Spleen (tissue), 11 donors: ENCODE measurements around the gene TRABD. TPM values are rescaled to one million over a fixed set of nuclear protein-coding genes. Genes with fewer than 3 reads are reported as not detected.

Experiments
- DNase-seq: peaks from one replicate; pipeline ENCODE4 v3.0.0-alpha.2; 2020
- H3K27ac ChIP-seq, 8 donors: fragments of 200-600 bp; sonication (generic) in 7 of 8; 1 replicate in 4 of 8; 2 replicates in 4 of 8; pipeline versions ENCODE4 v1.5.0 to v1.8.0; 2016 to 2021; ENCODE audit warnings: inconsistent platforms in 4 of 8, mild to moderate bottlenecking in 4 of 8, moderate library complexity in 1 of 8
- H3K27me3 ChIP-seq, 7 donors: fragments of 200-600 bp; sonication (generic) in 6 of 7; replicated peaks in 1 of 7; 1 replicate in 4 of 7; 2 replicates in 3 of 7; pipeline versions ENCODE4 v1.5.0 to v1.8.0; 2016 to 2021; ENCODE audit warnings: inconsistent platforms in 3 of 7, mild to moderate bottlenecking in 1 of 7
- H3K36me3 ChIP-seq, 6 donors: fragments of 200-600 bp; sonication (generic) in 5 of 6; 1 replicate in 4 of 6; 2 replicates in 2 of 6; pipeline versions ENCODE4 v1.5.0 to v1.8.0; 2016 to 2021; ENCODE audit warnings: inconsistent platforms in 2 of 6
- H3K4me1 ChIP-seq, 6 donors: fragments of 200-600 bp; sonication (generic) in 5 of 6; 1 replicate in 3 of 6; 2 replicates in 3 of 6; pipeline versions ENCODE4 v1.5.0 to v1.8.0; 2016 to 2021; ENCODE audit warnings: inconsistent platforms in 3 of 6
- H3K4me3 ChIP-seq, 8 donors: fragments of 200-600 bp; sonication (generic) in 7 of 8; 1 replicate in 4 of 8; 2 replicates in 4 of 8; pipeline versions ENCODE4 v1.5.0 to v1.8.0; 2016 to 2021; ENCODE audit warnings: inconsistent platforms in 4 of 8, mild to moderate bottlenecking in 4 of 8, moderate library complexity in 2 of 8
- H3K9me3 ChIP-seq, 8 donors: fragments of 200-600 bp; sonication (generic) in 7 of 8; 1 replicate in 4 of 8; 2 replicates in 4 of 8; pipeline versions ENCODE4 v1.5.0 to v1.8.0; 2016 to 2021; ENCODE audit warnings: inconsistent platforms in 4 of 8
- CTCF ChIP-seq, 11 experiments: fragments of 200-600 bp in 7 of 11; fragments of 450-650 bp in 4 of 11; sonication (generic) in 4 of 11; IDR thresholded peaks in 8 of 11; conservative IDR thresholded peaks in 3 of 11; 1 replicate in 7 of 11; 2 replicates in 4 of 11; pipeline versions ENCODE4 v1.4.0 to v1.8.0; 2016 to 2021; ENCODE audit warnings: antibody characterized with exemption in 11 of 11, inconsistent platforms in 4 of 11, mild to moderate bottlenecking in 1 of 11
- POLR2A ChIP-seq, 3 donors: fragments of 450-650 bp; IDR thresholded peaks; one replicate each; pipeline ENCODE4 v1.5.1; 2017; ENCODE audit warnings: antibody characterized with exemption in 3 of 3, mild to moderate bottlenecking in 1 of 3
- POLR2AphosphoS5 ChIP-seq, 3 donors: sonication (generic); formaldehyde crosslinking; IDR thresholded peaks; one replicate each; pipeline ENCODE4 v1.5.1; 2017; ENCODE audit warnings: antibody characterized with exemption in 3 of 3
- WGBS, 5 donors: extraction: QIAGEN DNeasy Blood & Tissue Kit in 3 of 5; methylation state at CpG; one replicate each; pipeline versions ENCODE4 v1.1.5 to v1.1.7; 2013 to 2018; 5-methylcytosine and 5-hydroxymethylcytosine counted together
- intact Hi-C: fragments of 100-400 bp; cut with DNase I; formaldehyde crosslinking; loops from one replicate; pipeline ENCODE4 v1.15.0; 2023; ENCODE audit warnings: low total_unique reads
- polyA plus RNA-seq, 3 donors: library from polyadenylated mRNA; stranded (reverse); fragments of 200-250 nt; gene quantifications; one replicate each; pipeline ENCODE4 v1.2.1, GENCODE V29; 2013
- total RNA-seq, 7 donors: library from RNA; depleted of rRNA in 3 of 7; stranded (reverse); fragments of >200 nt in 3 of 7; fragmentation: NEBNext Ultra II Directional in 4 of 7; extraction: Animal tissue kit (Norgen Biotek cat#: 25700) in 4 of 7; gene quantifications; one replicate each; pipeline versions ENCODE4 v1.1.0 to v1.2.1, GENCODE V29; 2016 to 2021
- donor health status: healthy with polysubstance abuse.
- donor health status: DM: no; HTN: no; CAD: no; lungs with moderate emphysema.
- donor health status: DM: no; HTN: no; CAD: no.
- donor health status: Bipolar disorder and iron deficiency.
- donor health status: healthy.
- donor health status: DM: no; HTN: no; CAD: no.
- donor health status: DM: yes; HTN: yes; CAD: no.

TRABD gene
- total and polyA plus RNA-seq, 10 donors = 43.3 to 85.8 (median 60.0) TPM

GRCh38 chr22:50229370-50229769, 43.7 kb downstream of the TRABD start:
- no peak for TF ChIP-seq POLR2AphosphoS5 (IDR thresholded peaks at IDR 0.05)
- no peak for TF ChIP-seq POLR2A (IDR thresholded peaks at IDR 0.05)
- no peak for TF ChIP-seq CTCF (IDR thresholded peaks at IDR 0.05 in 8 of 11, conservative IDR thresholded peaks at IDR 0.05 in 3 of 11)
- intact Hi-C loops = no loop called here
- Histone ChIP-seq H3K4me3 (no peak overlapping the region), H3K9me3 (no peaks in the 10 kb centered on the region), H3K27me3 (no peaks in the 10 kb centered on the region), H3K4me1 (no peaks in the 10 kb centered on the region), H3K27ac (no peak overlapping the region), H3K36me3 (peaks cover 0 to 97% (median 62%) of the 10 kb centered on the region in 6 donors)
- WGBS, 5 donors = 91 to 96% (median 96%) methylated on average over 8 to 16 of the region's 16 CpGs
- no peak for DNase-seq

GRCh38 chr22:50232481-50233151, 46.9 kb downstream of the TRABD start:
- Histone ChIP-seq H3K9me3 (no peaks in the 10 kb centered on the region), H3K4me1 (peaks cover 0 to 13% (median 0%) of the 10 kb centered on the region in 6 donors), H3K27me3 (no peaks in the 10 kb centered on the region), H3K27ac (no peak overlapping the region), H3K36me3 (peaks cover 0 to 93% (median 39%) of the 10 kb centered on the region in 6 donors), H3K4me3 (no peak overlapping the region)
- 92 to 96% (median 94%) methylated on average over 20 of the region's 20 CpGs for WGBS, 5 donors
- intact Hi-C loops = no loop called here
- no peak for DNase-seq
- TF ChIP-seq CTCF (IDR thresholded peaks at IDR 0.05 in 8 of 11, conservative IDR thresholded peaks at IDR 0.05 in 3 of 11) = no peak

GRCh38 chr22:50233223-50233622, 47.5 kb downstream of the TRABD start:
- intact Hi-C loops = no loop called here

More at GRCh38 chr22:50233223-50233622, 47.5 kb downstream of the TRABD start:
- Histone ChIP-seq H3K9me3 (no peaks in the 10 kb centered on the region), H3K27ac (no peak overlapping the region), H3K4me1 (peaks cover 0 to 14% (median 0%) of the 10 kb centered on the region in 6 donors), H3K27me3 (no peaks in the 10 kb centered on the region), H3K36me3 (peaks cover 0 to 93% (median 37%) of the 10 kb centered on the region in 6 donors), H3K4me3 (no peak overlapping the region)
- no peak for DNase-seq
- TF ChIP-seq POLR2AphosphoS5 (IDR thresholded peaks at IDR 0.05) (peak in 1 of 3 donors; percentile 13), CTCF (IDR thresholded peaks at IDR 0.05 in 8 of 11, conservative IDR thresholded peaks at IDR 0.05 in 3 of 11) (no peak), POLR2A (IDR thresholded peaks at IDR 0.05) (no peak)
- WGBS, 5 donors = 89 to 97% (median 95%) methylated on average over 18 of the region's 18 CpGs
